Ovary (tissue), 9 donors: ENCODE measurements around the gene SIRT5. TPM values are rescaled to one million over a fixed set of nuclear protein-coding genes. Genes with fewer than 3 reads are reported as not detected.

Experiments
- DNase-seq, 5 donors: peaks; one replicate each; pipeline ENCODE4 v3.0.0-alpha.2; 2019 to 2020
- H3K27ac ChIP-seq, 2 donors: fragments of 200-600 bp; one replicate each; pipeline versions ENCODE4 v1.5.1 to v1.8.0; 2019 to 2022
- H3K27me3 ChIP-seq: fragments of 200-600 bp; one replicate; pipeline ENCODE4 v1.8.0; 2022
- H3K36me3 ChIP-seq: fragments of 200-600 bp; sonication (generic); one replicate; pipeline ENCODE4 v1.5.1; 2019
- H3K4me1 ChIP-seq: one replicate; pipeline ENCODE4 v1.8.1; 2013; ENCODE audit warnings: mild to moderate bottlenecking, moderate library complexity; ENCODE audit not compliant: insufficient read depth
- H3K4me3 ChIP-seq: fragments of 200-600 bp; sonication (generic); one replicate; pipeline ENCODE4 v1.5.1; 2017
- H3K9me3 ChIP-seq, 2 donors: fragments of 200-600 bp in 1 of 2; sonication (generic) in 1 of 2; one replicate each; pipeline versions ENCODE4 v1.5.1 to v1.8.1; 2013 to 2019; ENCODE audit warnings: mild to moderate bottlenecking in 1 of 2, moderate library complexity in 1 of 2
- EP300 ChIP-seq: sonication (generic); formaldehyde crosslinking; IDR thresholded peaks from one replicate; pipeline ENCODE4 v1.6.1; 2017; ENCODE audit warnings: antibody characterized with exemption
- POLR2A ChIP-seq: fragments of 450-650 bp; IDR thresholded peaks from one replicate; pipeline ENCODE4 v1.6.1; 2017; ENCODE audit warnings: antibody characterized with exemption, mild to moderate bottlenecking, moderate library complexity
- WGBS, 3 donors: extraction: QIAGEN DNeasy Blood & Tissue Kit in 1 of 3; methylation state at CpG; one replicate each; pipeline versions ENCODE4 v1.1.5 to v1.1.7; 2013 to 2017; 5-methylcytosine and 5-hydroxymethylcytosine counted together
- intact Hi-C, 4 donors: fragments of 100-400 bp; cut with DNase I; formaldehyde crosslinking; loops; one replicate each; pipeline versions ENCODE4 v1.11.0 to v1.15.1; 2022 to 2023
- polyA plus RNA-seq, 2 donors: library from polyadenylated mRNA; stranded (reverse); fragments of 200-250 nt in 1 of 2; fragments of 350-450 nt in 1 of 2; fragmentation: Illumina TruSeq in 1 of 2; extraction: RNeasy Lipid Tissue Mini Kit (QIAGEN cat#74804) in 1 of 2; gene quantifications; one replicate each; pipeline ENCODE4 v1.2.3, GENCODE V29; 2013 to 2014
- total RNA-seq, 7 donors: library from RNA; depleted of rRNA in 2 of 7; stranded (reverse); fragments of >200 nt in 2 of 7; fragmentation: NEBNext Ultra II Directional in 3 of 7; extraction: Animal tissue kit (Norgen Biotek cat#: 25700) in 3 of 7; gene quantifications; one replicate each; pipeline versions ENCODE4 v1.1.0 to v1.2.4, GENCODE V29; 2016 to 2023
- TF ChIP-seq, protein P1 (sequence below), 3 donors: fragments of 450-650 bp in 2 of 3; fragments of 200-600 bp in 1 of 3; IDR thresholded peaks; one replicate each; pipeline versions ENCODE4 v1.5.1 to v1.8.0; 2016 to 2022; ENCODE audit warnings: antibody characterized with exemption in 3 of 3, mild to moderate bottlenecking in 1 of 3
- donor health status: DM: no; HTN: no; CAD: no; lungs with moderate emphysema.
- donor health status: DM: no; HTN: no; CAD: no.
- donor health status: Bipolar disorder and iron deficiency.
- donor health status: DM: yes; HTN: yes; CAD: no.
- donor health status: DM: no; HTN: no; CAD: no.
- donor health status: DM: yes; HTN: yes; CAD: no.

SIRT5 gene
- total and polyA plus RNA-seq, 9 donors: 7.3 to 22.2 (median 13.0) TPM

- H3K4me1 ChIP-seq: no peaks in the 10 kb centered on the region
- H3K9me3 ChIP-seq: no peaks in the 10 kb centered on the region
- no peaks in the 10 kb centered on the region for H3K27me3 ChIP-seq
- DNase-seq: no peak
- WGBS, 3 donors: 95 to 98% (median 96%) methylated on average over 3 of the region's 3 CpGs
- no peak overlapping the region for H3K27ac ChIP-seq
- H3K4me3 ChIP-seq: no peak overlapping the region
- no peak for TF ChIP-seq POLR2A
- TF ChIP-seq, protein P1, sequence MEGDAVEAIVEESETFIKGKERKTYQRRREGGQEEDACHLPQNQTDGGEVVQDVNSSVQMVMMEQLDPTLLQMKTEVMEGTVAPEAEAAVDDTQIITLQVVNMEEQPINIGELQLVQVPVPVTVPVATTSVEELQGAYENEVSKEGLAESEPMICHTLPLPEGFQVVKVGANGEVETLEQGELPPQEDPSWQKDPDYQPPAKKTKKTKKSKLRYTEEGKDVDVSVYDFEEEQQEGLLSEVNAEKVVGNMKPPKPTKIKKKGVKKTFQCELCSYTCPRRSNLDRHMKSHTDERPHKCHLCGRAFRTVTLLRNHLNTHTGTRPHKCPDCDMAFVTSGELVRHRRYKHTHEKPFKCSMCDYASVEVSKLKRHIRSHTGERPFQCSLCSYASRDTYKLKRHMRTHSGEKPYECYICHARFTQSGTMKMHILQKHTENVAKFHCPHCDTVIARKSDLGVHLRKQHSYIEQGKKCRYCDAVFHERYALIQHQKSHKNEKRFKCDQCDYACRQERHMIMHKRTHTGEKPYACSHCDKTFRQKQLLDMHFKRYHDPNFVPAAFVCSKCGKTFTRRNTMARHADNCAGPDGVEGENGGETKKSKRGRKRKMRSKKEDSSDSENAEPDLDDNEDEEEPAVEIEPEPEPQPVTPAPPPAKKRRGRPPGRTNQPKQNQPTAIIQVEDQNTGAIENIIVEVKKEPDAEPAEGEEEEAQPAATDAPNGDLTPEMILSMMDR (IDR thresholded peaks at IDR 0.05): no peak
- no peak for TF ChIP-seq EP300
- no peaks in the 10 kb centered on the region for H3K36me3 ChIP-seq
- intact Hi-C loops: no loop called here
Measured at GRCh38 chr6:13576017-13576416, 1.6 kb downstream of the SIRT5 start.

DNA sequence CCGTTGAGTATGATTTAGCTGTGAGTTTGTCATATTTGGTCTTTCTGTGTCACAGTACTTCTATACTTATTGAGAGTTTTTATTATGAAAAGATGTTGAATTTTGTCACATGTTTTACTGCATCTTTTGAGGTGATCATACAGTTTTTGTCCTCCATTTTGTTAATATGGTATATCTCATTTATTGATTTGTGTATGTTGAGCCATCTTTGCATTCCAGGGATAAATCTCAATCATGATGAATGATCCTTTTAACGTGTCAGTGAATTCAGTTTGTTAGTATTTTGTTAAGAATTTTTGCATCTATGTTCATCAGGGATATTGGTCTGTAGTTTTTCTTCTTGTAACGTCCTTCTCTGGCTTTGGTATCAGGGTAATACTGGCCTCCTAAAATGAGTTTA is 3.5 kb downstream of the SIRT5 start:
- TF ChIP-seq EP300 (no peak), POLR2A (no peak)
- TF ChIP-seq, protein P1 (IDR thresholded peaks at IDR 0.05): no peak
- intact Hi-C loops: no loop called here
- H3K27me3 ChIP-seq: no peaks in the 10 kb centered on the region
- no peaks in the 10 kb centered on the region for H3K9me3 ChIP-seq
- H3K36me3 ChIP-seq: no peaks in the 10 kb centered on the region
- no peak for DNase-seq
- no peak overlapping the region for H3K4me3 ChIP-seq
- H3K4me1 ChIP-seq: no peaks in the 10 kb centered on the region
- no peak overlapping the region for H3K27ac ChIP-seq
- 94% methylated on average over 3 of the region's 3 CpGs for WGBS, 3 donors

DNA sequence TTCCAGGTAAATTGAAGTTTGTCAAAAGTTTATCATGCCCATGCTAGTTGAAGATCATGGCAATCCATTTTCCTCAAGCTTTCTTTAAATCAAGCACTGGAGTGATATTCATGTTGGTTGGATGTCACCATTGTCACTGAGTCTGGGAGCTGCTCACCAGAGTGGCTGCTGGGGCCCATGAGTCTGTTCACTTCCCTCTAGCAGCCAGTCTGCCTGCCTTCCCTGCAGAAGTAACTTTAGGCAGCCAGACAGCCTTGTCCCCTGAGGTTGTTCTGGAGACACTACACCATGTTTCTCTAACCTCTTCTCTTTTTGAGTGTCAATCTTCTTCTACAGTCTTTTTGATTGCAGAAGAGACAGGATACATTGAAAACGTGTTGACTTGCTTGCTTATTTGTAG is 5.5 kb downstream of the SIRT5 start:
- Histone ChIP-seq H3K27me3 (no peaks in the 10 kb centered on the region), H3K9me3 (no peaks in the 10 kb centered on the region), H3K4me1 (no peaks in the 10 kb centered on the region), H3K27ac (no peak overlapping the region), H3K4me3 (no peak overlapping the region), H3K36me3 (no peaks in the 10 kb centered on the region)
- 59 to 73% (median 67%) methylated on average over 1 of the region's 1 CpG for WGBS, 3 donors
- no peak for TF ChIP-seq EP300
- TF ChIP-seq, protein P1 (IDR thresholded peaks at IDR 0.05): no peak
- TF ChIP-seq POLR2A: no peak
- no peak for DNase-seq
- intact Hi-C loops: no loop called here

- H3K27me3 ChIP-seq: no peaks in the 10 kb centered on the region
- 87 to 91% (median 89%) methylated on average over 9 of the region's 9 CpGs for WGBS, 3 donors
Measured at GRCh38 chr6:13581700-13582229, 7.4 kb downstream of the SIRT5 start.

More at GRCh38 chr6:13581700-13582229, 7.4 kb downstream of the SIRT5 start:
- Histone ChIP-seq H3K4me3 (no peak overlapping the region), H3K27ac (no peak overlapping the region), H3K4me1 (no peaks in the 10 kb centered on the region), H3K36me3 (no peaks in the 10 kb centered on the region), H3K9me3 (no peaks in the 10 kb centered on the region)
- intact Hi-C loops: no loop called here
- TF ChIP-seq, protein P1 (IDR thresholded peaks at IDR 0.05): no peak
- DNase-seq: no peak
